Astrocyte (in vitro differentiated cells and primary cell): Measurements from ENCODE around the gene CD22.

Source experiments
- CTCF ChIP-seq: IDR thresholded peaks from 2 replicates; pipeline ENCODE4 v1.5.1; 2011; ENCODE audit warnings: low read depth, mild to moderate bottlenecking, inconsistent platforms, low read length, moderate library complexity; ENCODE audit not compliant: insufficient read depth
- EZH2 ChIP-seq: IDR thresholded peaks from 2 replicates; pipeline ENCODE4 v1.6.1; 2012; ENCODE audit warnings: mild to moderate bottlenecking, low read length, inconsistent platforms; ENCODE audit not compliant: insufficient read depth

DNA sequence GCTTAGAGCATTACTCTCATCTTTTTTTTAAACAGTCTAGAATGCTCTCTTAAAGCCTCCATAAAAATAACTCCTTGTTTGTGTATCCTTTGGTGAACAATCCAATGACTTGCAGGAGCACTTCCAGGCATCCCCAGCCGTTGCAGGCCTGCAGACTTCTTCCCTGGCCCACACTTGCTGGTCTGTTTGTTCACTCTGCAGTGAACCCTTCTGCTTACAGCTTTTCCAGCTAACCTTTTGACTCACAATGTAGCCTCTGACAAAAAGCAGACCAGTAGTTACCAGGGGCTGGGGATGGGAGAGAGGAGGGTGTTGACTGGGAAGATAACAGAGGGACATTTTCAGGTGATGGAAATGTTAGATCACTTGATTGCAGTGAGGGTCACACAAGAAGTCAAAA, 51.0 kb downstream of the CD22 start:
- TF ChIP-seq CTCF (no peak), EZH2 (no peak)
